ENCODE measurements around the gene LRP1.
A peak's percentile ranks its signal among the peaks of the same experiment; 100 is the strongest.

The LRP1 gene

DNA sequence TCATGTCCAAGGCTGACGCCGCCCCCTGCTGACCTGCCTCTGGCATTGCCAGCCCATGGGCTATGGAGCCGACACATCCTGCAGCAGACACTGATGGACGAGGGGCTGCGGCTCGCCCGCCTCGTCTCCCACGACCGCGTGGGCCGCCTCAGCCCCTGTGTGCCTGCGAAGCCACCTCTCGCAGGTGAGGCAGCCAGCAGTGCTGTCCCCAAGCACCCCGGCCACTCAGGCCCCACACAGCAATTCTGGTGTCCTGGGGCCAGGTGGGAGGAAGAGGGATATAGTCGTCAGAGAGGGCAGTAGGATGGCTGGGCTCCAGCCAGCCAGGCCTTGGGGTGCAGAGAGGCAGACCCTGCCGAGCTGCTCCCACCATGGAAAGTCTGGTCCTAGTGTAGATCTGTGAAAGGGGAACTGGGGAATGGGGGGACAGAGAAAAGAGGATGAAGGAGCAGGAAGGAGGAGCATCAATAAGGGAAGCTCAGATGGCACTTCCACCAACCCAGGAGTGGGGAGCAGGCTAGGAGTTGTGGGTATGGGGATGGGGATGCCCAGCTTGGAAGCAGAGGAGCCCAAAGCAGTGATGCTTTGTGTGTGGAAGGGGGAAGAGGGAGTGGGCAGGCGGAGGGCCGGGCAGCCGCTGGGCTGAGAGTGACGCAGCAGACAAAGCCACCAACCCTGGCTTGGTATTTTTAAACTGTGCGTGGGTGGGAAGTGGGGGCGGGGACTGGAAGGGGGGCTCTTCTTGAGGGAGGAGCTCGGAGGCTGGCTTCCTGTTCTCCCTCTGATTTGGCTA lies 34.7 kb upstream of the LRP1 start:
- no peak for TF ChIP-seq CTCF (conservative IDR thresholded peaks at IDR 0.05; ENCODE audit: low read depth)
- ChIA-PET POLR2A (ENCODE audit: low non-redundant PET) (interaction anchor here (0.6 to 1.3 kb wide), 4 partner anchors 17 to 327 kb away, joined by 3 to 15 read pairs (median 3); partner anchors contain the start of gene STAT6), CTCF (interaction anchor here (0.5 to 2.4 kb wide), 2 partner anchors 24 to 28 kb away, joined by 5 to 10 read pairs; no protein-coding TSS in a partner anchor)
- peak overlapping the region; percentile 100 for H3K27ac ChIP-seq
- DNase-seq (ENCODE audit: low spot score): peak; percentile 83

GRCh38 chr12:57094208-57095160 lies 33.8 kb upstream of the LRP1 start:
- ChIA-PET CTCF (interaction anchor here (0.5 to 2.5 kb wide), 3 partner anchors 17 to 29 kb away, joined by 5 to 11 read pairs (median 10); partner anchors contain the start of gene STAT6), POLR2A (ENCODE audit: low non-redundant PET) (interaction anchor here (0.6 to 1.3 kb wide), 4 partner anchors 17 to 327 kb away, joined by 3 to 15 read pairs (median 3); partner anchors contain the start of gene STAT6)
- peak overlapping the region; percentile 100 for H3K27ac ChIP-seq
- DNase-seq (ENCODE audit: low spot score): no peak
- no peak for TF ChIP-seq CTCF (conservative IDR thresholded peaks at IDR 0.05; ENCODE audit: low read depth)

GRCh38 chr12:57095440-57095839 lies 32.8 kb upstream of the LRP1 start:
- peak overlapping the region; percentile 100 for H3K27ac ChIP-seq
- ChIA-PET POLR2A (ENCODE audit: low non-redundant PET) (interaction anchor here (1.4 to 2.4 kb wide), 2 partner anchors 9 to 16 kb away, joined by 3 to 10 read pairs; partner anchors contain the start of gene STAT6), CTCF (interaction anchor here (2.5 kb wide), 1 partner anchor 16 kb away, joined by 11 read pairs; the partner anchor contains the start of gene STAT6)
- no peak for TF ChIP-seq CTCF (conservative IDR thresholded peaks at IDR 0.05; ENCODE audit: low read depth)
- no peak for DNase-seq (ENCODE audit: low spot score)

GRCh38 chr12:57096099-57096572 lies 32.1 kb upstream of the LRP1 start:
- peak overlapping the region; percentile 100 for H3K27ac ChIP-seq
- DNase-seq (ENCODE audit: low spot score): peak; percentile 96
- ChIA-PET POLR2A (ENCODE audit: low non-redundant PET) (interaction anchor here (0.6 to 2.4 kb wide), 4 partner anchors 9 to 16 kb away, joined by 3 to 10 read pairs (median 3); partner anchors contain the start of gene STAT6), CTCF (interaction anchor here (2.5 kb wide), 1 partner anchor 16 kb away, joined by 11 read pairs; the partner anchor contains the start of gene STAT6)
- TF ChIP-seq CTCF (conservative IDR thresholded peaks at IDR 0.05; ENCODE audit: low read depth): no peak

GRCh38 chr12:57096748-57097553 lies 31.3 kb upstream of the LRP1 start:
- DNase-seq (ENCODE audit: low spot score): no peak
- H3K27ac ChIP-seq: peak overlapping the region; percentile 100
- ChIA-PET CTCF (interaction anchor here (2.5 kb wide), 1 partner anchor 15 kb away, joined by 11 read pairs; the partner anchor contains the start of gene STAT6), POLR2A (ENCODE audit: low non-redundant PET) (interaction anchor here (0.6 to 2.4 kb wide), 5 partner anchors 8 to 15 kb away, joined by 3 to 10 read pairs (median 3); partner anchors contain the start of gene STAT6)
- TF ChIP-seq CTCF (conservative IDR thresholded peaks at IDR 0.05; ENCODE audit: low read depth): no peak

Measured in RWPE1 (cell line).